HEK293 (cell line): ENCODE measurements around the gene IREB2.

Experiments
- KLF8 ChIP-seq: fragments of 450-650 bp; formaldehyde crosslinking; IDR thresholded peaks from 2 replicates; pipeline ENCODE4 v1.5.1; 2016; ENCODE audit warnings: missing biosample characterization, missing genetic modification characterization
- MEIS1 ChIP-seq: sonication (generic); formaldehyde crosslinking; IDR thresholded peaks from 2 replicates; pipeline ENCODE4 v1.8.1; 2022; ENCODE audit warnings: missing genetic modification reagents, mild to moderate bottlenecking, borderline replicate concordance
- PBX3 ChIP-seq: sonication (generic); formaldehyde crosslinking; IDR thresholded peaks from 2 replicates; pipeline ENCODE4 v1.8.1; 2022; ENCODE audit warnings: mild to moderate bottlenecking, moderate library complexity, missing genetic modification reagents
- PRDM1 ChIP-seq: fragments of 450-650 bp; formaldehyde crosslinking; IDR thresholded peaks from 2 replicates; pipeline ENCODE4; 2016; ENCODE audit warnings: missing biosample characterization, missing genetic modification characterization
- PRDM4 ChIP-seq: fragments of 450-650 bp; formaldehyde crosslinking; IDR thresholded peaks from 2 replicates; pipeline ENCODE4 v1.5.1; 2017; ENCODE audit warnings: missing biosample characterization, missing genetic modification characterization
- SP3 ChIP-seq: fragments of 450-650 bp; formaldehyde crosslinking; IDR thresholded peaks from 2 replicates; pipeline ENCODE4 v1.5.1; 2016; ENCODE audit warnings: missing biosample characterization, missing genetic modification characterization
- TSHZ1 ChIP-seq: fragments of 450-650 bp; formaldehyde crosslinking; IDR thresholded peaks from 2 replicates; pipeline ENCODE4 v1.5.1; 2016; ENCODE audit warnings: missing biosample characterization, missing genetic modification characterization, borderline replicate concordance
- YY1 ChIP-seq: fragments of 450-650 bp; formaldehyde crosslinking; IDR thresholded peaks from 2 replicates; pipeline ENCODE4 v1.5.1; 2018; ENCODE audit warnings: missing biosample characterization, missing genetic modification characterization
- ZEB2 ChIP-seq: fragments of 450-650 bp; formaldehyde crosslinking; IDR thresholded peaks from 2 replicates; pipeline ENCODE4 v1.5.1; 2016; ENCODE audit warnings: missing biosample characterization, missing genetic modification characterization
- ZNF2 ChIP-seq: fragments of 450-650 bp; formaldehyde crosslinking; IDR thresholded peaks from 2 replicates; pipeline ENCODE4 v1.5.1; 2016; ENCODE audit warnings: missing biosample characterization, missing genetic modification characterization
- ZNF223 ChIP-seq: fragments of 450-650 bp; formaldehyde crosslinking; IDR thresholded peaks from 2 replicates; pipeline ENCODE4 v1.5.1; 2016; ENCODE audit warnings: missing biosample characterization, missing genetic modification characterization
- ZNF416 ChIP-seq: fragments of 450-650 bp; formaldehyde crosslinking; IDR thresholded peaks from 2 replicates; pipeline ENCODE4 v1.5.1; 2016; ENCODE audit warnings: missing biosample characterization, missing genetic modification characterization
- ZNF513 ChIP-seq: fragments of 450-650 bp; IDR thresholded peaks from 2 replicates; pipeline ENCODE4 v1.5.1; 2018; ENCODE audit warnings: missing biosample characterization, missing genetic modification characterization
- ZNF664 ChIP-seq: fragments of 450-650 bp; formaldehyde crosslinking; IDR thresholded peaks from 2 replicates; pipeline ENCODE4 v1.5.1; 2016; ENCODE audit warnings: missing biosample characterization, missing genetic modification characterization
- ZNF677 ChIP-seq: fragments of 450-650 bp; IDR thresholded peaks from 2 replicates; pipeline ENCODE4 v1.5.0; 2018; ENCODE audit warnings: missing biosample characterization, mild to moderate bottlenecking, missing genetic modification characterization, moderate library complexity
- ZNF707 ChIP-seq: fragments of 450-650 bp; formaldehyde crosslinking; IDR thresholded peaks from 2 replicates; pipeline ENCODE4 v1.5.1; 2016; ENCODE audit warnings: missing biosample characterization, missing genetic modification characterization
- ZNF747 ChIP-seq: fragments of 450-650 bp; formaldehyde crosslinking; IDR thresholded peaks from 2 replicates; pipeline ENCODE4 v1.5.1; 2016; ENCODE audit warnings: missing biosample characterization, missing genetic modification characterization
- ZNF785 ChIP-seq: fragments of 450-650 bp; formaldehyde crosslinking; IDR thresholded peaks from 2 replicates; pipeline ENCODE4 v1.5.1; 2016; ENCODE audit warnings: missing biosample characterization, missing genetic modification characterization
- ZNF830 ChIP-seq: fragments of 450-650 bp; IDR thresholded peaks from 2 replicates; pipeline ENCODE4 v1.5.0; 2018; ENCODE audit warnings: missing biosample characterization, missing genetic modification characterization, low read depth, mild to moderate bottlenecking, moderate library complexity
- TF ChIP-seq, protein P1 (sequence below): fragments of 450-650 bp; formaldehyde crosslinking; IDR thresholded peaks from 2 replicates; pipeline ENCODE4 v1.5.1; 2016; ENCODE audit warnings: missing biosample characterization, missing genetic modification characterization
- TF ChIP-seq, protein P2 (sequence below): fragments of 450-650 bp; formaldehyde crosslinking; IDR thresholded peaks from 2 replicates; pipeline ENCODE4 v1.5.1; 2016; ENCODE audit warnings: missing biosample characterization, missing genetic modification characterization
- TF ChIP-seq, protein P3 (sequence below): fragments of 450-650 bp; formaldehyde crosslinking; IDR thresholded peaks from 2 replicates; pipeline ENCODE4 v1.5.1; 2016; ENCODE audit warnings: missing biosample characterization, missing genetic modification characterization, borderline replicate concordance

The IREB2 gene

DNA sequence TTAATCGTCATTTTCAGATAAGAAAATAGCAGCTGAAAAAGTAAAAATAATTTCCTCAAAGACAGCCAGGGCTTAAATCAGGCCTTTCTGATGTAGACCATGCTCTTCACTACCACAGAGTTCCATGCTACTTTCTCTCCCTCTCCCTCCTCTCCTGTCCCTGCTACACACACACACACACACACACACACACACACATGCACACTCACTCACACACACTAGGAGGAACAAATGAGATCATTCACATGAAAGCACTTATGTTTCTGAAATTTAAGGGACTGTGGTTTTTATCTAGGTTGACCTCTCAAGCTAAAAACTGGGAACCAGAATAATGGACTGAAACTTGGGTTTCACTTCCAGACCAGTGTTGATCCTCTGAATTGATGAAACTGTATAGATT, 98.1 kb downstream of the IREB2 start (continued):
- TF ChIP-seq ZEB2 (no peak), SP3 (tag by site-specific recombination) (no peak), ZNF513 (tag by site-specific recombination) (no peak), ZNF785 (peak; percentile 83; the same call in 1 of the 2 replicates), ZNF707 (tag by site-specific recombination) (no peak), YY1 (tag by site-specific recombination) (no peak), PRDM4 (no peak), ZNF2 (tag by site-specific recombination) (no peak), PBX3 (CRISPR knock-in tag) (no peak), ZNF747 (tag by site-specific recombination) (0 out of 2 replicates have a peak, but pooled peaks have one; percentile 63), TSHZ1 (tag by site-specific recombination) (no peak), ZNF830 (tag by site-specific recombination) (no peak), PRDM1 (tag by site-specific recombination) (peak; percentile 85), MEIS1 (CRISPR knock-in tag) (no peak), KLF8 (no peak), ZNF664 (no peak), ZNF416 (tag by site-specific recombination) (peak; percentile 80; the same call in 1 of the 2 replicates), ZNF677 (tag by site-specific recombination) (no peak), ZNF223 (tag by site-specific recombination) (no peak)
- TF ChIP-seq, protein P1, sequence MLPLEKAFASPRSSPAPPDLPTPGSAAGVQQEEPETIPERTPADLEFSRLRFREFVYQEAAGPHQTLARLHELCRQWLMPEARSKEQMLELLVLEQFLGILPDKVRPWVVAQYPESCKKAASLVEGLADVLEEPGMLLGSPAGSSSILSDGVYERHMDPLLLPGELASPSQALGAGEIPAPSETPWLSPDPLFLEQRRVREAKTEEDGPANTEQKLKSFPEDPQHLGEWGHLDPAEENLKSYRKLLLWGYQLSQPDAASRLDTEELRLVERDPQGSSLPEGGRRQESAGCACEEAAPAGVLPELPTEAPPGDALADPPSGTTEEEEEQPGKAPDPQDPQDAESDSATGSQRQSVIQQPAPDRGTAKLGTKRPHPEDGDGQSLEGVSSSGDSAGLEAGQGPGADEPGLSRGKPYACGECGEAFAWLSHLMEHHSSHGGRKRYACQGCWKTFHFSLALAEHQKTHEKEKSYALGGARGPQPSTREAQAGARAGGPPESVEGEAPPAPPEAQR (tag by site-specific recombination), result peak; percentile 93
- TF ChIP-seq, protein P2, sequence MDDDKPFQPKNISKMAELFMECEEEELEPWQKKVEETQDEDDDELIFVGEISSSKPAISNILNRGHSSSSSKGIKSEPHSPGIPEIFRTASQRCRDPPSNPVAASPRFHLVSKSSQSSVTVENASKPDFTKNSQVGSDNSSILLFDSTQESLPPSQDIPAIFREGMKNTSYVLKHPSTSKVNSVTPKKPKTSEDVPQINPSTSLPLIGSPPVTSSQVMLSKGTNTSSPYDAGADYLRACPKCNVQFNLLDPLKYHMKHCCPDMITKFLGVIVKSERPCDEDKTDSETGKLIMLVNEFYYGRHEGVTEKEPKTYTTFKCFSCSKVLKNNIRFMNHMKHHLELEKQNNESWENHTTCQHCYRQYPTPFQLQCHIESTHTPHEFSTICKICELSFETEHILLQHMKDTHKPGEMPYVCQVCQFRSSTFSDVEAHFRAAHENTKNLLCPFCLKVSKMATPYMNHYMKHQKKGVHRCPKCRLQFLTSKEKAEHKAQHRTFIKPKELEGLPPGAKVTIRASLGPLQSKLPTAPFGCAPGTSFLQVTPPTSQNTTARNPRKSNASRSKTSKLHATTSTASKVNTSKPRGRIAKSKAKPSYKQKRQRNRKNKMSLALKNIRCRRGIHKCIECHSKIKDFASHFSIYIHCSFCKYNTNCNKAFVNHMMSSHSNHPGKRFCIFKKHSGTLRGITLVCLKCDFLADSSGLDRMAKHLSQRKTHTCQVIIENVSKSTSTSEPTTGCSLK, result no peak
- TF ChIP-seq, protein P3, sequence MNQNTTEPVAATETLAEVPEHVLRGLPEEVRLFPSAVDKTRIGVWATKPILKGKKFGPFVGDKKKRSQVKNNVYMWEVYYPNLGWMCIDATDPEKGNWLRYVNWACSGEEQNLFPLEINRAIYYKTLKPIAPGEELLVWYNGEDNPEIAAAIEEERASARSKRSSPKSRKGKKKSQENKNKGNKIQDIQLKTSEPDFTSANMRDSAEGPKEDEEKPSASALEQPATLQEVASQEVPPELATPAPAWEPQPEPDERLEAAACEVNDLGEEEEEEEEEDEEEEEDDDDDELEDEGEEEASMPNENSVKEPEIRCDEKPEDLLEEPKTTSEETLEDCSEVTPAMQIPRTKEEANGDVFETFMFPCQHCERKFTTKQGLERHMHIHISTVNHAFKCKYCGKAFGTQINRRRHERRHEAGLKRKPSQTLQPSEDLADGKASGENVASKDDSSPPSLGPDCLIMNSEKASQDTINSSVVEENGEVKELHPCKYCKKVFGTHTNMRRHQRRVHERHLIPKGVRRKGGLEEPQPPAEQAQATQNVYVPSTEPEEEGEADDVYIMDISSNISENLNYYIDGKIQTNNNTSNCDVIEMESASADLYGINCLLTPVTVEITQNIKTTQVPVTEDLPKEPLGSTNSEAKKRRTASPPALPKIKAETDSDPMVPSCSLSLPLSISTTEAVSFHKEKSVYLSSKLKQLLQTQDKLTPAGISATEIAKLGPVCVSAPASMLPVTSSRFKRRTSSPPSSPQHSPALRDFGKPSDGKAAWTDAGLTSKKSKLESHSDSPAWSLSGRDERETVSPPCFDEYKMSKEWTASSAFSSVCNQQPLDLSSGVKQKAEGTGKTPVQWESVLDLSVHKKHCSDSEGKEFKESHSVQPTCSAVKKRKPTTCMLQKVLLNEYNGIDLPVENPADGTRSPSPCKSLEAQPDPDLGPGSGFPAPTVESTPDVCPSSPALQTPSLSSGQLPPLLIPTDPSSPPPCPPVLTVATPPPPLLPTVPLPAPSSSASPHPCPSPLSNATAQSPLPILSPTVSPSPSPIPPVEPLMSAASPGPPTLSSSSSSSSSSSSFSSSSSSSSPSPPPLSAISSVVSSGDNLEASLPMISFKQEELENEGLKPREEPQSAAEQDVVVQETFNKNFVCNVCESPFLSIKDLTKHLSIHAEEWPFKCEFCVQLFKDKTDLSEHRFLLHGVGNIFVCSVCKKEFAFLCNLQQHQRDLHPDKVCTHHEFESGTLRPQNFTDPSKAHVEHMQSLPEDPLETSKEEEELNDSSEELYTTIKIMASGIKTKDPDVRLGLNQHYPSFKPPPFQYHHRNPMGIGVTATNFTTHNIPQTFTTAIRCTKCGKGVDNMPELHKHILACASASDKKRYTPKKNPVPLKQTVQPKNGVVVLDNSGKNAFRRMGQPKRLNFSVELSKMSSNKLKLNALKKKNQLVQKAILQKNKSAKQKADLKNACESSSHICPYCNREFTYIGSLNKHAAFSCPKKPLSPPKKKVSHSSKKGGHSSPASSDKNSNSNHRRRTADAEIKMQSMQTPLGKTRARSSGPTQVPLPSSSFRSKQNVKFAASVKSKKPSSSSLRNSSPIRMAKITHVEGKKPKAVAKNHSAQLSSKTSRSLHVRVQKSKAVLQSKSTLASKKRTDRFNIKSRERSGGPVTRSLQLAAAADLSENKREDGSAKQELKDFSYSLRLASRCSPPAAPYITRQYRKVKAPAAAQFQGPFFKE (tag by site-specific recombination), result no peak
